WTC11 (cell line): ENCODE results near the gene FGD2. TPM values are rescaled to one million over a fixed set of nuclear protein-coding genes. Genes with fewer than 3 reads are reported as not detected.

ENCODE experiments used
- ATAC-seq: fragments of 200-7000 bp; cut with Tn5 transposase; 2 replicates; pipeline ENCODE4 v1.10.0; 2021; ENCODE audit warnings: mild to moderate bottlenecking, moderate library complexity
- CTCF ChIA-PET: fragments of 300-600 bp; sonication (Branson Sonifier 250); formaldehyde crosslinking; loops from one replicate; lab custom pipeline; 2021; ENCODE audit warnings: antibody characterized with exemption; lab: Charles Lee
- POLR2A ChIA-PET: fragments of 350-600 bp; sonication (Branson Sonifier 250); formaldehyde crosslinking; loops from one replicate; lab custom pipeline; 2021; ENCODE audit warnings: antibody characterized with exemption; lab: Charles Lee
- DNase-seq: peaks from one replicate; pipeline ENCODE4 v3.0.0; 2021; ENCODE audit warnings: low spot score
- H3K27ac Mint-ChIP-seq: 2 replicates; pipeline ENCODE4 v1.8.0; 2021; ENCODE audit warnings: mixed read lengths
- H3K27me3 Mint-ChIP-seq: 2 replicates; pipeline ENCODE4 v1.8.0; 2021; ENCODE audit warnings: low read depth, mild to moderate bottlenecking, moderate library complexity, mixed read lengths
- H3K36me3 Mint-ChIP-seq: 2 replicates; pipeline ENCODE4 v1.8.0; 2021; ENCODE audit warnings: mixed read lengths
- H3K4me1 Mint-ChIP-seq: 2 replicates; pipeline ENCODE4 v1.8.0; 2022; ENCODE audit warnings: mixed read lengths
- H3K4me3 Mint-ChIP-seq: 2 replicates; pipeline ENCODE4 v1.8.0; 2021; ENCODE audit warnings: mild to moderate bottlenecking, moderate library complexity, mixed read lengths
- H3K9me3 Mint-ChIP-seq: 2 replicates; pipeline ENCODE4 v1.8.0; 2021; ENCODE audit warnings: mixed read lengths
- CDX4 ChIP-seq: fragments of 250-450 bp; sonication (Bioruptor Pico); IDR thresholded peaks from 2 replicates; pipeline ENCODE4 v1.9.0; 2021; ENCODE audit warnings: moderate library complexity, mild to moderate bottlenecking, inconsistent platforms, borderline replicate concordance
- CTCF ChIP-seq: fragments of 200-600 bp; IDR thresholded peaks from 2 replicates; pipeline ENCODE4 v1.8.0; 2022; ENCODE audit warnings: antibody characterized with exemption
- E2F5 ChIP-seq: sonication (generic); formaldehyde crosslinking; IDR thresholded peaks from 2 replicates; pipeline ENCODE4 v1.8.1; 2022; ENCODE audit warnings: mild to moderate bottlenecking, moderate library complexity, missing genetic modification reagents
- ELF4 ChIP-seq: sonication (generic); formaldehyde crosslinking; IDR thresholded peaks from 2 replicates; pipeline ENCODE4 v1.8.1; 2022; ENCODE audit warnings: low read depth, mild to moderate bottlenecking, moderate library complexity, missing genetic modification reagents
- EMX1 ChIP-seq: fragments of 250-450 bp; sonication (Bioruptor Pico); IDR thresholded peaks from 2 replicates; pipeline ENCODE4 v1.8.0; 2021; ENCODE audit warnings: mild to moderate bottlenecking
- ESRRA ChIP-seq: sonication (generic); formaldehyde crosslinking; IDR thresholded peaks from 2 replicates; pipeline ENCODE4 v1.8.1; 2022; ENCODE audit warnings: mild to moderate bottlenecking, missing genetic modification reagents, borderline replicate concordance
- FOXJ3 ChIP-seq: sonication (generic); formaldehyde crosslinking; IDR thresholded peaks from 2 replicates; pipeline ENCODE4 v1.9.0; 2021; ENCODE audit warnings: missing genetic modification reagents, mild to moderate bottlenecking, borderline replicate concordance
- GABPB1 ChIP-seq: sonication (generic); formaldehyde crosslinking; IDR thresholded peaks from 2 replicates; pipeline ENCODE4 v1.8.1; 2023; ENCODE audit warnings: mild to moderate bottlenecking, missing genetic modification reagents
- GTF2I ChIP-seq: fragments of 250-450 bp; sonication (Bioruptor Pico); conservative IDR thresholded peaks from 2 replicates; pipeline ENCODE4 v1.4.0; 2021; ENCODE audit warnings: mild to moderate bottlenecking
- HMGA2 ChIP-seq: fragments of 250-450 bp; sonication (Bioruptor Pico); IDR thresholded peaks from 2 replicates; pipeline ENCODE4 v1.4.0; 2021; ENCODE audit warnings: mild to moderate bottlenecking, moderate library complexity
- IRF2 ChIP-seq: sonication (generic); formaldehyde crosslinking; IDR thresholded peaks from 2 replicates; pipeline ENCODE4 v1.8.0; 2022; ENCODE audit warnings: low read depth, missing genetic modification reagents, borderline replicate concordance
- JAZF1 ChIP-seq: fragments of 250-450 bp; sonication (Bioruptor Pico); IDR thresholded peaks from 2 replicates; pipeline ENCODE4 v1.9.0; 2021; ENCODE audit warnings: moderate library complexity, mild to moderate bottlenecking, inconsistent platforms
- MXD4 ChIP-seq: fragments of 250-450 bp; sonication (Bioruptor Pico); IDR thresholded peaks from 2 replicates; pipeline ENCODE4 v1.8.0; 2021; ENCODE audit warnings: mild to moderate bottlenecking, moderate library complexity, borderline replicate concordance
- MYBL2 ChIP-seq: sonication (generic); formaldehyde crosslinking; IDR thresholded peaks from 2 replicates; pipeline ENCODE4 v1.8.1; 2023; ENCODE audit warnings: mild to moderate bottlenecking, moderate library complexity, missing genetic modification reagents
- NFYB ChIP-seq: sonication (generic); formaldehyde crosslinking; conservative IDR thresholded peaks from 2 replicates; pipeline ENCODE4 v1.8.0; 2022; ENCODE audit warnings: low read depth, missing genetic modification reagents
- NR1H2 ChIP-seq: sonication (generic); formaldehyde crosslinking; IDR thresholded peaks from 2 replicates; pipeline ENCODE4 v1.9.0; 2021; ENCODE audit warnings: mild to moderate bottlenecking, moderate library complexity, missing genetic modification reagents
- NR2C2 ChIP-seq: sonication (generic); formaldehyde crosslinking; IDR thresholded peaks from 2 replicates; pipeline ENCODE4 v1.8.0; 2022; ENCODE audit warnings: mild to moderate bottlenecking, missing genetic modification reagents
- RORB ChIP-seq: fragments of 250-450 bp; sonication (Bioruptor Pico); IDR thresholded peaks from 2 replicates; pipeline ENCODE4 v1.9.0; 2021; ENCODE audit warnings: mild to moderate bottlenecking
- STAT6 ChIP-seq: sonication (generic); formaldehyde crosslinking; conservative IDR thresholded peaks from 2 replicates; pipeline ENCODE4 v1.8.1; 2023; ENCODE audit warnings: mild to moderate bottlenecking, low read depth, missing genetic modification reagents, moderate library complexity
- TEAD1 ChIP-seq: sonication (generic); formaldehyde crosslinking; IDR thresholded peaks from 2 replicates; pipeline ENCODE4 v1.8.0; 2022; ENCODE audit warnings: mild to moderate bottlenecking, missing genetic modification reagents
- USF1 ChIP-seq: sonication (generic); formaldehyde crosslinking; IDR thresholded peaks from 2 replicates; pipeline ENCODE4 v1.8.0; 2022; ENCODE audit warnings: mild to moderate bottlenecking, missing genetic modification reagents
- ZBTB21 ChIP-seq: sonication (generic); formaldehyde crosslinking; IDR thresholded peaks from 2 replicates; pipeline ENCODE4 v1.8.1; 2023; ENCODE audit warnings: mild to moderate bottlenecking, missing genetic modification reagents, borderline replicate concordance
- ZNF138 ChIP-seq: sonication (generic); formaldehyde crosslinking; conservative IDR thresholded peaks from 2 replicates; pipeline ENCODE4 v1.8.1; 2022; ENCODE audit warnings: mild to moderate bottlenecking, moderate library complexity, missing genetic modification reagents
- ZNF219 ChIP-seq: sonication (generic); formaldehyde crosslinking; IDR thresholded peaks from 2 replicates; pipeline ENCODE4 v1.8.0; 2023; ENCODE audit warnings: missing genetic modification reagents, mild to moderate bottlenecking, borderline replicate concordance
- ZNF396 ChIP-seq: fragments of 250-450 bp; sonication (Bioruptor Pico); IDR thresholded peaks from 2 replicates; pipeline ENCODE4 v1.8.0; 2021; ENCODE audit warnings: mild to moderate bottlenecking, moderate library complexity, borderline replicate concordance
- total RNA-seq: library from RNA; stranded (reverse); gene quantifications from 3 replicates; pipeline ENCODE4 v1.2.3, GENCODE V29; 2021
- TF ChIP-seq, protein P1 (sequence below): sonication (generic); formaldehyde crosslinking; IDR thresholded peaks from 2 replicates; pipeline ENCODE4 v1.8.1; 2023; ENCODE audit warnings: mild to moderate bottlenecking, missing genetic modification reagents, moderate library complexity
- TF ChIP-seq, protein P2 (sequence below): sonication (generic); formaldehyde crosslinking; IDR thresholded peaks from 2 replicates; pipeline ENCODE4 v1.8.1; 2022; ENCODE audit warnings: mild to moderate bottlenecking, missing genetic modification reagents, moderate library complexity, borderline replicate concordance

FGD2 gene
- total RNA-seq, 1 experiment from 2014 or later = 0.31 TPM

- CTCF ChIA-PET = interaction anchor here (1.4 to 3.9 kb wide), 2 partner anchors 44 to 210 kb away, joined by 3 to 100 read pairs; no protein-coding TSS in a partner anchor
- Mint-ChIP-seq H3K27me3 (no peaks in the 10 kb centered on the region), H3K36me3 (peaks cover 75% of the 10 kb centered on the region), H3K9me3 (no peaks in the 10 kb centered on the region), H3K27ac (no peak overlapping the region)
- POLR2A ChIA-PET = no interaction called here
- TF ChIP-seq NFYB (CRISPR knock-in tag) (no peak), E2F5 (CRISPR knock-in tag) (no peak), ZNF138 (no peak), ESRRA (CRISPR knock-in tag) (no peak), GTF2I (CRISPR knock-in tag) (no peak), NR1H2 (CRISPR knock-in tag) (no peak), TEAD1 (no peak), MXD4 (CRISPR knock-in tag) (no peak), ZBTB21 (no peak), ELF4 (CRISPR knock-in tag) (no peak), CDX4 (CRISPR knock-in tag) (no peak)
- TF ChIP-seq, protein P1, sequence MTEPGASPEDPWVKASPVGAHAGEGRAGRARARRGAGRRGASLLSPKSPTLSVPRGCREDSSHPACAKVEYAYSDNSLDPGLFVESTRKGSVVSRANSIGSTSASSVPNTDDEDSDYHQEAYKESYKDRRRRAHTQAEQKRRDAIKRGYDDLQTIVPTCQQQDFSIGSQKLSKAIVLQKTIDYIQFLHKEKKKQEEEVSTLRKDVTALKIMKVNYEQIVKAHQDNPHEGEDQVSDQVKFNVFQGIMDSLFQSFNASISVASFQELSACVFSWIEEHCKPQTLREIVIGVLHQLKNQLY (CRISPR knock-in tag) = no peak
- TF ChIP-seq, protein P2, sequence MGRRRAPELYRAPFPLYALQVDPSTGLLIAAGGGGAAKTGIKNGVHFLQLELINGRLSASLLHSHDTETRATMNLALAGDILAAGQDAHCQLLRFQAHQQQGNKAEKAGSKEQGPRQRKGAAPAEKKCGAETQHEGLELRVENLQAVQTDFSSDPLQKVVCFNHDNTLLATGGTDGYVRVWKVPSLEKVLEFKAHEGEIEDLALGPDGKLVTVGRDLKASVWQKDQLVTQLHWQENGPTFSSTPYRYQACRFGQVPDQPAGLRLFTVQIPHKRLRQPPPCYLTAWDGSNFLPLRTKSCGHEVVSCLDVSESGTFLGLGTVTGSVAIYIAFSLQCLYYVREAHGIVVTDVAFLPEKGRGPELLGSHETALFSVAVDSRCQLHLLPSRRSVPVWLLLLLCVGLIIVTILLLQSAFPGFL = no peak
- TF ChIP-seq, all 79 proteins: peak for 0
- Mint-ChIP-seq H3K4me3 (no peak overlapping the region), H3K4me1 (peaks cover 4% of the 10 kb centered on the region)
- no peak for ATAC-seq
- DNase-seq = no peak
These were observed 30.0 kb upstream of the FGD2 start for GRCh38 chr6:36975231-36976006.

GRCh38 chr6:36976007-36976264 is 29.5 kb upstream of the FGD2 start:
- ChIA-PET POLR2A (no interaction called here), CTCF (interaction anchor here (1.4 to 3.9 kb wide), 2 partner anchors 44 to 210 kb away, joined by 3 to 100 read pairs; no protein-coding TSS in a partner anchor)
- no peaks in the 10 kb centered on the region for H3K9me3 Mint-ChIP-seq
- DNase-seq (no peak), ATAC-seq (no peak)
- H3K4me1 Mint-ChIP-seq = peaks cover 10% of the 10 kb centered on the region
- peaks cover 71% of the 10 kb centered on the region for H3K36me3 Mint-ChIP-seq
- no peaks in the 10 kb centered on the region for H3K27me3 Mint-ChIP-seq
- no peak overlapping the region for H3K27ac Mint-ChIP-seq
- H3K4me3 Mint-ChIP-seq = no peak overlapping the region
- TF ChIP-seq EMX1 (no peak), ZNF219 (no peak), USF1 (CRISPR knock-in tag) (no peak), MYBL2 (CRISPR knock-in tag) (no peak), HMGA2 (CRISPR knock-in tag) (no peak), NR2C2 (CRISPR knock-in tag) (no peak), ZNF396 (CRISPR knock-in tag) (no peak), IRF2 (CRISPR knock-in tag) (no peak), ZNF138 (no peak), JAZF1 (CRISPR knock-in tag) (no peak), GABPB1 (CRISPR knock-in tag) (no peak), CTCF (no peak), FOXJ3 (CRISPR knock-in tag) (no peak), RORB (CRISPR knock-in tag) (no peak), STAT6 (no peak)
- TF ChIP-seq, protein P2 = no peak
